Stimulated activated CD4-positive, alpha-beta T cell treated with anti-CD3 and anti-CD28 coated beads, Interleukin-1b, Interleukin-23, amount 100 ng/mL, for 1 hour (primary cell): ENCODE data around the gene HIPK1.

Experiments used
- DNase-seq, 2 donors: peaks; one replicate each; pipeline ENCODE4 v3.0.0-alpha.2; 2020; ENCODE audit warnings: low read depth in 2 of 2

Gene HIPK1

GRCh38 chr1:113928941-113929749, at the start of gene HIPK1:
HIPK1 (plus strand) TSS chr1:113929324.
- DNase-seq: peak; percentile 65 to 88

- no peak for DNase-seq
Observed at GRCh38 chr1:113879739-113880038, 49.4 kb upstream of the HIPK1 start.

- no peak for DNase-seq
Observed at GRCh38 chr1:113881661-113882060, 47.5 kb upstream of the HIPK1 start.

GRCh38 chr1:113886417-113887401, 42.4 kb upstream of the HIPK1 start:
- no peak for DNase-seq

- no peak for DNase-seq
Observed at GRCh38 chr1:113887402-113888175, 41.5 kb upstream of the HIPK1 start, which contains the start of gene BCL2L15. BCL2L15 (minus strand) TSS chr1:113887581; CDS start chr1:113887375, 206 bp downstream.

GRCh38 chr1:113890816-113891215, 38.3 kb upstream of the HIPK1 start:
- no peak for DNase-seq

- no peak for DNase-seq
Observed at GRCh38 chr1:113891631-113892220, 37.4 kb upstream of the HIPK1 start.

GRCh38 chr1:113893267-113893666, 35.9 kb upstream of the HIPK1 start:
- DNase-seq: no peak

GRCh38 chr1:113895098-113895497, 34.0 kb upstream of the HIPK1 start:
- no peak for DNase-seq

GRCh38 chr1:113895961-113896360, 33.2 kb upstream of the HIPK1 start:
- DNase-seq: no peak

- DNase-seq: no peak
Observed at GRCh38 chr1:113898241-113898814, 30.8 kb upstream of the HIPK1 start.

GRCh38 chr1:113899111-113899510, 30.0 kb upstream of the HIPK1 start:
- DNase-seq: no peak

- no peak for DNase-seq
Observed at GRCh38 chr1:113901191-113901590, 27.9 kb upstream of the HIPK1 start.

GRCh38 chr1:113903501-113904292, 25.4 kb upstream of the HIPK1 start:
- no peak for DNase-seq

GRCh38 chr1:113904293-113904673, 24.8 kb upstream of the HIPK1 start:
- no peak for DNase-seq

GRCh38 chr1:113904674-113905434, 24.3 kb upstream of the HIPK1 start, which contains the start of the genes AP4B1 and DCLRE1B:
AP4B1 (minus strand) TSS chr1:113904799; CDS start chr1:113904717, 82 bp downstream.
DCLRE1B (plus strand) TSS chr1:113905326; CDS start chr1:113905587, 261 bp downstream.
- DNase-seq: peak; percentile 87 to 93

- DNase-seq: no peak
Observed at GRCh38 chr1:113905435-113905861, 23.7 kb upstream of the HIPK1 start.

GRCh38 chr1:113912594-113913311, 16.4 kb upstream of the HIPK1 start:
- no peak for DNase-seq

- DNase-seq: no peak
Observed at GRCh38 chr1:113913312-113913668, 15.8 kb upstream of the HIPK1 start.
